SK-N-MC (cell line): ENCODE data around the gene HDDC2.
"Not testable (repeated sequence)": the region's sequence is repeated elsewhere in the genome, so short reads cannot be mapped to it uniquely, and the experiment has no call there.

Experiments used
- DNase-seq: peaks from one replicate; pipeline ENCODE4 v3.0.0-alpha.2; 2011; ENCODE audit warnings: low read depth, low spot score
- H3K27ac ChIP-seq: fragments of 200-600 bp; sonication (generic); 2 replicates; pipeline ENCODE4 v1.5.1; 2016; ENCODE audit warnings: mixed run types
- H3K36me3 ChIP-seq: fragments of 200-600 bp; sonication (generic); 2 replicates; pipeline ENCODE4 v1.6.1; 2017; ENCODE audit warnings: antibody characterized with exemption, low read length, mixed read lengths; ENCODE audit not compliant: insufficient read depth
- H3K4me3 ChIP-seq: fragments of 200-600 bp; sonication (generic); 2 replicates; pipeline ENCODE4 v1.5.1; 2016
- H3K9ac ChIP-seq: fragments of 200-600 bp; sonication (generic); 2 replicates; pipeline ENCODE4 v1.8.0; 2017; ENCODE audit warnings: mixed run types, mixed read lengths; ENCODE audit not compliant: insufficient read length
- H3K9me3 ChIP-seq: fragments of 200-600 bp; sonication (generic); 2 replicates; pipeline ENCODE4 v1.6.1; 2017; ENCODE audit warnings: low read depth, mild to moderate bottlenecking, antibody characterized with exemption, low read length, moderate library complexity, mixed read lengths
- EZH2 ChIP-seq: fragments of 200-600 bp; sonication (generic); IDR thresholded peaks from one replicate; pipeline ENCODE4 v1.6.1; 2017; ENCODE audit warnings: antibody characterized with exemption
- FOXP2 ChIP-seq: optimal IDR thresholded peaks from 2 replicates; pipeline ENCODE3; 2011; ENCODE audit warnings: mild to moderate bottlenecking, moderate library complexity; ENCODE audit not compliant: insufficient read depth; ENCODE audit errors: extremely low read length, control extremely low read depth
- POLR2AphosphoS5 ChIP-seq: IDR thresholded peaks from 2 replicates; pipeline ENCODE4 v1.6.1; 2012; ENCODE audit warnings: mild to moderate bottlenecking, low read depth, low read length, borderline replicate concordance

HDDC2 gene

DNA sequence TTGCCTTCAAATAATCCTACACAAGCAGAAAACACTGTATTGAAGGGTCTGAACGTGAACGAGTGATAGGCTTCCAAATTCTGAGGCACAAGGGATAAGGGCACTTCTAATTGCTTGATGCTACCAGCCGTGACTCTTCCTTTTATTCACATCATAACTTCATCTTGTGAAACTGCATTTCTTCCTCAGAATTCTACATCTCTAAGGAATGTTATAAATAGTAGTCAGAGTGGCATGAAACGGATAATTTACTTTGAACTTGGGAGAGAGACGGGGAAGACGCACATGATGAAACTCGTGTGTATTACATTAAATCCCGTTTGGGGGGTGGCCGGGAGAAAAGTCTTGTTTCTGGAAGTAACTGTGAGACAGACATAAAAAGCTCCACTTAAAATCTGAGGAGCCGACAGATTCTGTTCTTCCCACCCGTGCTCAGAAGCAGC lies 754 bp downstream of the HDDC2 start:
- H3K9ac ChIP-seq, result peak overlapping the region; percentile 94
- no peak for TF ChIP-seq EZH2
- no peak for TF ChIP-seq POLR2AphosphoS5
- TF ChIP-seq FOXP2, result no peak
- H3K9me3 ChIP-seq, result no peaks in the 10 kb centered on the region
- H3K27ac ChIP-seq, result peak overlapping the region; percentile 63; the same call in 1 of the 2 replicates
- no peak for DNase-seq
- peaks cover 45% of the 10 kb centered on the region for H3K36me3 ChIP-seq
- H3K4me3 ChIP-seq, result peak overlapping the region; percentile 79

DNA sequence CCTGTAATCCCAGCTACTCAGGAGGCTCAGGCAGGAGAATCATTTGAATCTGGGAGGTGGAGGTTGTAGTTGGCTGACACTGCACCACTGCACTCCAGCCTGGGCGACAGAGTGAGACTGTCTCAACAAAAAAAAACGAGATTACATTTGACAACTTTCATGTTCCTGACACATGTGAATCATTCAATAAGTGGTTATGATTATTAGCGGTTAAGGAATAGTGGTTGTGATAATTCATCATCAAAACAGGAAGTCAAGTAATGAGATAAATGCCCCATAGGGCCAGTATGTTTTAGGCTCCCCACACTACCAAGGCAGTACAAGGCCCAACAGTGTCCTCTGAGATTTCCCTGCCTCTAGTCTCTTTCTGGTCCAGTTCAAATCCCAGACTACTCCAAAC lies 2.5 kb downstream of the HDDC2 start:
- DNase-seq, result no peak
- H3K36me3 ChIP-seq, result peaks cover 62% of the 10 kb centered on the region

DNA sequence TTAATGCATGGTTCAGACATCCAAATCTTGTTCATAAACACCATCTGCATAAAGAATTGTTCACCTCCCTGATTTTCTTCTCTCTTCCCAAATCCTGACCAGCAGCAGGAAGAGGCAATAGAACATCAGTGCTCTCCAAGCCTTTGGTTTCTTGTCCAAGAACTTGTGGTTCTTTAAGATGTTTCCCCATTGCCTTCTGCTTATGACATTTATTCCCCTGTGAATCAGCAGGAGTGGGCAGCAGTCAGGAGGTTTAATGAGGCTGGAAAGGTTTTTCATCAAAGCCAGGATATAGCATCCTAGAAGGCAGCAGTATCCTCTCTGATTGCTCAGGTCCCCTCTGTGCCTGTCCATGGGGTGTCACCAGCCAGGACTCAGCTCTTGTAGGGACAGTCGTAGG lies 5.3 kb downstream of the HDDC2 start:
- Histone ChIP-seq H3K27ac (no peak overlapping the region), H3K4me3 (no peak overlapping the region), H3K9me3 (no peaks in the 10 kb centered on the region), H3K36me3 (peaks cover 90% of the 10 kb centered on the region), H3K9ac (no peak overlapping the region)
- no peak for DNase-seq
- TF ChIP-seq EZH2 (no peak), POLR2AphosphoS5 (no peak), FOXP2 (no peak)

More for the DNA sequence above, 2.5 kb downstream of the HDDC2 start:
- H3K9ac ChIP-seq, result no peak overlapping the region
- H3K9me3 ChIP-seq, result no peaks in the 10 kb centered on the region
- H3K27ac ChIP-seq, result no peak overlapping the region
- no peak for TF ChIP-seq FOXP2
- no peak for TF ChIP-seq EZH2
- no peak for TF ChIP-seq POLR2AphosphoS5
- H3K4me3 ChIP-seq, result no peak overlapping the region

DNA sequence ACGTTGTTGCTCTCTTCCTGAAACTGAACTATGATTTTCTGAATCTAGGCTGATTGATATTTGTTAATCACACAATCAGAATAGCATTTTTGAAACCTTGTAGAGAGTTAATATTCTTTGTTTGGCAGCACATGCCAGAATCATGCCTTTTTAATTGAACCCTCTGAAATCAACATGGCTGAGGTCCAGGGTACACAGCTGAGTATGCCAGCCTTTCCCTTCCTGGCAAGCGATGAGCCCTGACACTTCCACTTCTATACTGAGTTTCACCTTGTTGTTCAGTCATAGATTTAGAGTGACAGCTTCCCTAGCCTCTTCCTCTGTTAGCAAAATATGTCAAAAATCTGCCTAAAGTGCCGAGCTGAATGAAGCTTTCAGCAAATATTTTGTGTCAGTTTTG lies 6.8 kb downstream of the HDDC2 start:
- no peaks in the 10 kb centered on the region for H3K9me3 ChIP-seq
- TF ChIP-seq POLR2AphosphoS5 (no peak), FOXP2 (no peak)
- peaks cover 99% of the 10 kb centered on the region for H3K36me3 ChIP-seq
- H3K4me3 ChIP-seq, result no peak overlapping the region
- no peak overlapping the region for H3K27ac ChIP-seq
- DNase-seq, result no peak
- H3K9ac ChIP-seq, result no peak overlapping the region

DNA sequence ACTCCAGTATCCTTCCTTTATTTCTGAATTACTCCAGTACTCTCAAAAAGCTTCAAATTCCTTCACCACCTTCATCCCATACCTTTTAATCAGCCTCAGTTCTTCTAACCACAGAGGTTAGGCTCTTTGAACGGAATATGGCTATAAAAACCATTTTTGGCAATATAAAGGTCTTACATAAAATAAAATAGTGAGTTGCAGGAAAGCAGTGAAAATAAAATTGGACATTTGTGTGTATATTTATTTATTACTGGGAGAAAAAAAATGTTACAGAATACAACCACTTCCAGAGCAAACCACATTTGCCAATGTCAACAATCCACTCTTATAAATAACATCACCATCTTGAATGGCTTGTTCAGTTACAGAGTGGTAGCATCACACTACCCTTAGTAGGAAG lies 7.7 kb downstream of the HDDC2 start:
- H3K36me3 ChIP-seq, result peaks cover 96% of the 10 kb centered on the region
- TF ChIP-seq POLR2AphosphoS5, result no peak
- no peak for TF ChIP-seq EZH2
- no peak for TF ChIP-seq FOXP2
- no peak for DNase-seq

DNA sequence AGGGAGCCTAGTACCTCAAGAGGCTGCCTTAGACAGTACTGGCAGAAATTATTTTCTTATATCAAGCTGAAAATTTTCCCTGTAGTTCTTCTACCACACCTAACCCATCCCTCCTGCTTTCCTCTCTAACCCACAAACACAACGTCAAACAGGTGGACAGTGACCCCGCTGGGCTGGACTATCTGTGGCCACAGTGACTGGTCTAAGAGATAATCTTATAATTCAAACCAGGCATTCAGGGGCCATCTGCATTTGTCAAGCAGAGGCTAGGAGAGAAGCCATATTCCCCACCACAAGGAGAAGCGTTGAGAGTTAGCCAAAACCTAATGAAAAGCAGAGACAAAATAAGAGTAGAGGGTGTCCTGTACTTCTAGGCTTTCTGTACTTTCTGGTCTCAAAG lies 8.2 kb downstream of the HDDC2 start:
- Histone ChIP-seq H3K36me3 (peaks cover 92% of the 10 kb centered on the region), H3K9ac (no peak overlapping the region), H3K9me3 (no peaks in the 10 kb centered on the region), H3K27ac (no peak overlapping the region), H3K4me3 (no peak overlapping the region)
- TF ChIP-seq FOXP2 (no peak), EZH2 (no peak), POLR2AphosphoS5 (no peak)
- DNase-seq, result no peak

More for the DNA sequence above, 7.7 kb downstream of the HDDC2 start:
- Histone ChIP-seq H3K4me3 (no peak overlapping the region), H3K9me3 (no peaks in the 10 kb centered on the region), H3K9ac (no peak overlapping the region), H3K27ac (no peak overlapping the region)

DNA sequence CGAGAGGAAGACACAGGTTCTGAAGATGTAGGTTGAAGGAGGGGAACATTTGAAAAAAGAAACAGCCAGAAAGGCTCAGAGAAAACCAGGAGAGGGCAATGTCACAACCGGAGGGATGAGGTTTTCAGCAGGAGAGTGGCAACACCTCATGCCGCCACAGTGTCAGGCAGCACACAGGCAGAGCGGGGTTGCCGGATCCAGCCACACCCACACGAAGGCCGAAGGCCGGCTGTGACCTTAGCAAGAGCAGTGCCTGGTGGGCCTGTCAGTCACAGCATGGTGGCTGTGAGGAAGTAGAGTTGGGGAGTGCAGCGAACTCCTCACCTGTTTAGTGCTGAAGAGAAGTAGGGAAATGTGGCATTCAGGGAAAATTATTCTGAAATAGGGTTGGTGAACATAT lies 14.0 kb downstream of the HDDC2 start:
- H3K27ac ChIP-seq, result no peak overlapping the region
- no peak overlapping the region for H3K4me3 ChIP-seq
- no peak overlapping the region for H3K9ac ChIP-seq
- no peak for TF ChIP-seq POLR2AphosphoS5
- no peak for TF ChIP-seq FOXP2
- no peak for TF ChIP-seq EZH2
- peaks cover 6% of the 10 kb centered on the region; the same call in 1 of the 2 replicates for H3K9me3 ChIP-seq
- H3K36me3 ChIP-seq, result peaks cover 83% of the 10 kb centered on the region
- no peak for DNase-seq

DNA sequence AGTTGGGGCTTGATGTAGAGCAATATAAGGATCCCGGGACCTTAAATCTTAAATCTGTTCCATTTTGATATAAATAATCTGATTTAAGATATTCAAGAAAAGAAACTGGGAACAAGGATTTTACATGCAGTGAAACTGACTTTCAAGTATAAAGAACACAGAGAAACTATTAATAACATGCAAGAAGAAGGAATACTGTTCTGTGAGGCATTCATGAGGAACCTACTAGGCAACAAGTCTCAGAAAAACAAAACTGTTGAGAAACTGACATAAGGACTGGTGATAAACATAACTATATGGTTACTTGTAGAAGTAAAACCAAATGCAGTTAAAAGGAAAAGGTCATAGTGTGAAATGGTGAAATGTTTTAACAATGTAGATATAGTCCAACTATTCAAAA lies 15.8 kb downstream of the HDDC2 start:
- H3K9me3 ChIP-seq, result peaks cover 6% of the 10 kb centered on the region; the same call in 1 of the 2 replicates
- no peak overlapping the region for H3K4me3 ChIP-seq
- no peak overlapping the region for H3K9ac ChIP-seq
- no peak for DNase-seq
- peaks cover 83% of the 10 kb centered on the region for H3K36me3 ChIP-seq
- no peak overlapping the region for H3K27ac ChIP-seq
- no peak for TF ChIP-seq FOXP2
- TF ChIP-seq EZH2, result no peak
- TF ChIP-seq POLR2AphosphoS5, result no peak

DNA sequence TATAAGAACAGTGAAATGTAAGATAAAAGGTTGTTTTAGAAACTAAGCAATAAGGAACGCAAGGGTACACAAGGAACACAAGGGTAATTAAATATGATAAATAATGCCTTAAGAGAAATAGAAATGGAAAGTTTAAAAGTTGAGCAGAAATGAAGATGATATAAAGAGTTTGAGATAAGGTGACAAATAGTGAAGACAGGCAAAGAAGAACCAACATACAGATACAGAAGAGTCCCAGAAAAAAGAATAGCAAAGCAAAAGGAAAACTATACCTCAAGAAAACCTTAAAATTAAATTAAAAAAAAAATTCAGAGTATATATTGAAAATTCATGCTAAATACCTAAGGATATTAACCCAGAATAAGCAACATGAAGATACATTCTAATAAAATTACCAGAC lies 16.4 kb downstream of the HDDC2 start:
- H3K27ac ChIP-seq, result no peak overlapping the region
- H3K36me3 ChIP-seq, result peaks cover 83% of the 10 kb centered on the region
- TF ChIP-seq FOXP2, result no peak
- no peak for TF ChIP-seq POLR2AphosphoS5
- no peak for TF ChIP-seq EZH2
- H3K9me3 ChIP-seq, result peaks cover 6% of the 10 kb centered on the region; the same call in 1 of the 2 replicates
- no peak overlapping the region for H3K9ac ChIP-seq
- DNase-seq, result no peak
- H3K4me3 ChIP-seq, result no peak overlapping the region

DNA sequence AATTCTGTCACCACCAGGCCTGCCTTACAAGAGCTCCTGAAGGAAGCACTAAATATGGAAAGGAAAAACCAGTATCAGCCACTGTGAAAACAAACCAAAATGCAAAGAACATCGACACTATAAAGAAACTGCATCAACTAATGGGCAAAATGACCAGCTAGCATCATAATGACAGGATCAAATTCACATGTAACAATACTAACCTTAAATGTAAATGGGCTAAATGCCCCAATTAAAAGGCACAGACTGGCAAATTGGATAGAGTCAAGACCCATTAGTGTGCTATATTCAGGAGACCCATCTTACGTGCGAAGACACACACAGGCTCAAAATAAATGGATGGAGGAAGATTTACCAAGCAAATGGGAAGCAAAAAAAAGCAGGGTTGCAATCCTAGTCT lies 19.3 kb downstream of the HDDC2 start:
- H3K4me3 ChIP-seq, DNase-seq, H3K9ac ChIP-seq, H3K9me3 ChIP-seq, H3K27ac ChIP-seq: not testable (repeated sequence)
- peaks cover 86% of the 10 kb centered on the region for H3K36me3 ChIP-seq

DNA sequence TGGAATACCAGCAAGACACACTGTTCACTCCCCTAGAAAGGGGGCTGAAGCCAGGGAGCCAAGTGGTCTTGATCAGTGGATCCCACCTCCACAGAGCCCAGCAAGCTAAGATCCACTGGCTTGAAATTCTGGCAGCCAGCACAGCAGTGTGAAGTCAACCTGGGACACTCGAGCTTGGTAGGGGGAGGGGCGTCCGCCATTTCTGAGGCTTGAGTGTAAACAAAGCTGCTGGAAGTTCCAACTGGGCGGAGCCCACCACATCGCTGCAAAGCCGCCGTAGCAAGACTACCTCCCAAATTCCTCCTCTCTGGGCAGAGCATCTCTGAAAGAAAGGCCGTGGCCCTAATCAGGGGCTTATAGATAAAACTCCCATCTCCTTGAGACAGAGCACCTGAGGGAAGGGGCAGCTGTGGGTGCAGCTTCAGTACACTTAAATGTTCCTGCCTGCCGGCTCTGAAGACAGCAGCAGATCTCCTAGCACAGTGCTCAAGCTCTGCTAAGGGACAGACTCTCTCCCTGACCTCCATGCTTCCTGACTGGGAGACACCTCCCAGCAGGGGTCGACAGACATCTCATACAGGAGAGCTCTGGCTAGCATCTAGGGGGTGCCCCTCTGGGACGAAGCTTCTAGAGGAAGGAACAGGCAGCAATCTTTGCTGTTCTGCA lies 21.3 kb downstream of the HDDC2 start:
- H3K36me3 ChIP-seq, result peaks cover 84% of the 10 kb centered on the region
- not testable (repeated sequence) for H3K4me3 ChIP-seq, H3K9ac ChIP-seq, H3K9me3 ChIP-seq, H3K27ac ChIP-seq, DNase-seq
